GM12801 (cell line): Measurements from ENCODE around the gene DUSP10.

ENCODE experiments used
- TF ChIP-seq, protein P1 (sequence below): IDR thresholded peaks from one replicate; pipeline ENCODE4 v1.5.1; 2011; ENCODE audit warnings: control low read depth; ENCODE audit not compliant: insufficient read length; ENCODE audit errors: extremely low read depth

Gene DUSP10

GRCh38 chr1:221663321-221663720 lies 78.6 kb downstream of the DUSP10 start:
- TF ChIP-seq, protein P1, sequence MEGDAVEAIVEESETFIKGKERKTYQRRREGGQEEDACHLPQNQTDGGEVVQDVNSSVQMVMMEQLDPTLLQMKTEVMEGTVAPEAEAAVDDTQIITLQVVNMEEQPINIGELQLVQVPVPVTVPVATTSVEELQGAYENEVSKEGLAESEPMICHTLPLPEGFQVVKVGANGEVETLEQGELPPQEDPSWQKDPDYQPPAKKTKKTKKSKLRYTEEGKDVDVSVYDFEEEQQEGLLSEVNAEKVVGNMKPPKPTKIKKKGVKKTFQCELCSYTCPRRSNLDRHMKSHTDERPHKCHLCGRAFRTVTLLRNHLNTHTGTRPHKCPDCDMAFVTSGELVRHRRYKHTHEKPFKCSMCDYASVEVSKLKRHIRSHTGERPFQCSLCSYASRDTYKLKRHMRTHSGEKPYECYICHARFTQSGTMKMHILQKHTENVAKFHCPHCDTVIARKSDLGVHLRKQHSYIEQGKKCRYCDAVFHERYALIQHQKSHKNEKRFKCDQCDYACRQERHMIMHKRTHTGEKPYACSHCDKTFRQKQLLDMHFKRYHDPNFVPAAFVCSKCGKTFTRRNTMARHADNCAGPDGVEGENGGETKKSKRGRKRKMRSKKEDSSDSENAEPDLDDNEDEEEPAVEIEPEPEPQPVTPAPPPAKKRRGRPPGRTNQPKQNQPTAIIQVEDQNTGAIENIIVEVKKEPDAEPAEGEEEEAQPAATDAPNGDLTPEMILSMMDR: no peak

GRCh38 chr1:221655766-221656305 lies 86.1 kb downstream of the DUSP10 start:
- TF ChIP-seq, protein P1: no peak
